ENCODE data around the gene HS1BP3. TPM values are rescaled to one million over a fixed set of nuclear protein-coding genes. Genes with fewer than 3 reads are reported as not detected.

Gene HS1BP3
- total RNA-seq, 1 experiment from 2014 or later = 17.1 TPM

DNA sequence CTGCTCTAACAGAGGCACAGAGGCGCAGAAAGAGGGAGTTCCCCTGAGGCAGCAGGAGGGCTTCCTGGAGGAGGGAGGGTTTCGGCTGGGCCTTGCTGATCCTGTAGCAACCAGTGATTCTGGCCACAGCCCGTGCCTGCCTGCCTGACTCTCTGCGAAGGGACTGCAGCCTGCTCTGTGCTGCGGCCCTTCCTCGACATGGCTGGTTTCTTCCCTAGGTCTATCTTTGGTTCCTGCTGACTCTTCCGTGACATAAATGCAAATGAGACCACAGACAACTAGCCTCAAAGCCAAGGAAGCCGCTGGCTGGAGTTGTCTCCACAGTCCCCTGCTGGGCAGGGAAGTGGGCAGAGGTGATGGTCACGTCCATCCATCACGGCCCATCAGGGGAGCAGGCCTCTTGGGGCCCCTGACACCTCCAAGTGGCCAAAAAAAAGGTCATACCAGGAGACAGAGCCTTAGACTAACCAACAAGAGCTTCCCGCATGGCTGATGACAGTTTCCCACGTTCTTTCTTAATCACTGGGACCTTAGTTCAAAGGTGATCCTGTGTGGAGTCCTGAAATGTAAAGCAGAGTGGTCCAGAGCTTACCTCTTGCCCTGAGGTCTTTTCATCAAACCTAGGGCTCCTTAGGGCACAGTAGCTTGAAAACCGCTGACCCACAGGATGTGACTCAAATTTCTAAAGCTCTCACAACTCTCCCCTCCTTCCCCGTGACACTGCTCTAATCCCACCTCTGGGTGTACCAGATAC is 55.3 kb downstream of the HS1BP3 start (continued):
- no peak for TF ChIP-seq ZFX (IDR thresholded peaks at IDR 0.05)
- no peak for TF ChIP-seq SP1 (IDR thresholded peaks at IDR 0.05; ENCODE audit: low read depth)
- no peak for TF ChIP-seq SIN3A (IDR thresholded peaks at IDR 0.05; ENCODE audit: low read depth)
- TF ChIP-seq POLR2AphosphoS5 (IDR thresholded peaks at IDR 0.05; ENCODE audit: low read depth, low read length) = no peak
- no peak for TF ChIP-seq EGR1 (IDR thresholded peaks at IDR 0.05; ENCODE audit: low read depth)
- TF ChIP-seq RAD21 (IDR thresholded peaks at IDR 0.05; ENCODE audit: low read depth) = no peak
- TF ChIP-seq, protein P1, sequence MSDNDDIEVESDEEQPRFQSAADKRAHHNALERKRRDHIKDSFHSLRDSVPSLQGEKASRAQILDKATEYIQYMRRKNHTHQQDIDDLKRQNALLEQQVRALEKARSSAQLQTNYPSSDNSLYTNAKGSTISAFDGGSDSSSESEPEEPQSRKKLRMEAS (IDR thresholded peaks at IDR 0.05) = peak; percentile 13; the same call in 1 of the 2 replicates

DNA sequence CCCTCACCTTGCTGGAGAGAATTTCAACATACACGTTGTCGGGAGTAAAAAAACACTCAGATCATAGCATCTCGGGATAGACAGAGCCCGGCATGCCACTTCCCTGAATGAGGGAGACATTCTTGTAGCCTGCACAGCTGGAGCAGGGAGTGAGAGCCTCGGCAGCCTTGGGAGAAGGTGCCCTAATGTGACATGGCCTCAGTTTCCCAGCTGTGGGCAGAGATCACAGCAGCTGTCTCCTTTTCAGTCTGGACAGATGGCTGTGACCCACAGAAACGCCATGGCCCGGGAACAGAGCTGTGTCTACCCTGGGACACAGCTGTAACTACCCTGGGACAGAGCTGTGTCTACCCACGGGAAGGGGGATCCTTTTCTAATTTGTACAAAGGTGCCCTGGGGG is 55.9 kb downstream of the HS1BP3 start:
- no peaks in the 10 kb centered on the region for H3K9me3 ChIP-seq (ENCODE audit: control insufficient read depth in 1 of 2, insufficient read depth in 1 of 2, low read depth in 1 of 2, low read length in 2 of 2)
- POLR2A ChIA-PET = interaction anchor here (2.9 kb wide), 1 partner anchor 148 kb away, joined by 17 read pairs; the partner anchor contains the start of gene RHOB
- no peaks in the 10 kb centered on the region for H4K20me1 ChIP-seq (ENCODE audit: insufficient read depth)
- no peaks in the 10 kb centered on the region for H3K9me2 ChIP-seq (ENCODE audit: insufficient read depth)
- no peak overlapping the region for H3K4me3 ChIP-seq (replicated peaks in 1 of 2; ENCODE audit: low read depth in 1 of 2, low read length in 2 of 2)
- no peak for DNase-seq (ENCODE audit: low read depth, low spot score)
- peak overlapping the region; percentile 39 for H3K4me2 ChIP-seq (ENCODE audit: low read length)
- no peak for ATAC-seq
- H3K27me3 ChIP-seq (ENCODE audit: insufficient read depth, low read length) = no peaks in the 10 kb centered on the region
- no peak overlapping the region for H3K9ac ChIP-seq (ENCODE audit: low read length)
- intact Hi-C loops (cut with micrococcal nuclease) = no loop called here
- no TSS peak for BruUV-seq (replicated peaks)
- CTCF ChIA-PET = no interaction called here
- no peaks in the 10 kb centered on the region for H3K36me3 ChIP-seq (ENCODE audit: control insufficient read depth in 1 of 2, insufficient read depth in 2 of 2, low read length in 2 of 2)
- H3K4me1 ChIP-seq (ENCODE audit: control insufficient read depth in 1 of 2, insufficient read depth in 2 of 2, low read length in 2 of 2) = peaks cover 27 to 52% of the 10 kb centered on the region in 2 experiments
- no peak overlapping the region; the same call in 1 of the 2 replicates for H3K27ac ChIP-seq (ENCODE audit: low read depth, low read length)
- H2AFZ ChIP-seq (ENCODE audit: low read depth, low read length, poor library complexity, severe bottlenecking) = no peak overlapping the region
- H3K79me2 ChIP-seq (ENCODE audit: insufficient read depth, low read length) = no peaks in the 10 kb centered on the region
- RAD21 ChIA-PET (ENCODE audit: low non-redundant PET in 1 of 2, low total read pairs in 2 of 2, uncharacterized antibody in 2 of 2, unreplicated experiment in 2 of 2) = no interaction called here
- TF ChIP-seq CBX3 (IDR thresholded peaks at IDR 0.05; ENCODE audit: low read depth) = no peak
- TF ChIP-seq ELF1 (IDR thresholded peaks at IDR 0.05; ENCODE audit: borderline replicate concordance, low read depth) = no peak
- TF ChIP-seq, protein P1 (IDR thresholded peaks at IDR 0.05) = no peak
- no peak for TF ChIP-seq SRF (IDR thresholded peaks at IDR 0.05; ENCODE audit: low read depth)
- no peak for TF ChIP-seq TCF7L2 (IDR thresholded peaks at IDR 0.05; ENCODE audit: borderline replicate concordance, extremely low read depth, insufficient read depth, insufficient read length)
- no peak for TF ChIP-seq CEBPB (IDR thresholded peaks at IDR 0.05; ENCODE audit: low read depth)
- no peak for TF ChIP-seq EZH2phosphoT487 (IDR thresholded peaks at IDR 0.05; ENCODE audit: borderline replicate concordance)
- TF ChIP-seq, protein P2, sequence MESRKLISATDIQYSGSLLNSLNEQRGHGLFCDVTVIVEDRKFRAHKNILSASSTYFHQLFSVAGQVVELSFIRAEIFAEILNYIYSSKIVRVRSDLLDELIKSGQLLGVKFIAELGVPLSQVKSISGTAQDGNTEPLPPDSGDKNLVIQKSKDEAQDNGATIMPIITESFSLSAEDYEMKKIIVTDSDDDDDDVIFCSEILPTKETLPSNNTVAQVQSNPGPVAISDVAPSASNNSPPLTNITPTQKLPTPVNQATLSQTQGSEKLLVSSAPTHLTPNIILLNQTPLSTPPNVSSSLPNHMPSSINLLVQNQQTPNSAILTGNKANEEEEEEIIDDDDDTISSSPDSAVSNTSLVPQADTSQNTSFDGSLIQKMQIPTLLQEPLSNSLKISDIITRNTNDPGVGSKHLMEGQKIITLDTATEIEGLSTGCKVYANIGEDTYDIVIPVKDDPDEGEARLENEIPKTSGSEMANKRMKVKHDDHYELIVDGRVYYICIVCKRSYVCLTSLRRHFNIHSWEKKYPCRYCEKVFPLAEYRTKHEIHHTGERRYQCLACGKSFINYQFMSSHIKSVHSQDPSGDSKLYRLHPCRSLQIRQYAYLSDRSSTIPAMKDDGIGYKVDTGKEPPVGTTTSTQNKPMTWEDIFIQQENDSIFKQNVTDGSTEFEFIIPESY (IDR thresholded peaks at IDR 0.05; ENCODE audit: extremely low read depth, insufficient replicate concordance, low read length) = no peak
- no peak for TF ChIP-seq SIN3A (IDR thresholded peaks at IDR 0.05; ENCODE audit: low read depth)
- TF ChIP-seq FOSL1 (IDR thresholded peaks at IDR 0.05; ENCODE audit: low read depth) = no peak
- no peak for TF ChIP-seq RAD21 (IDR thresholded peaks at IDR 0.05; ENCODE audit: low read depth)
- TF ChIP-seq, protein P3, sequence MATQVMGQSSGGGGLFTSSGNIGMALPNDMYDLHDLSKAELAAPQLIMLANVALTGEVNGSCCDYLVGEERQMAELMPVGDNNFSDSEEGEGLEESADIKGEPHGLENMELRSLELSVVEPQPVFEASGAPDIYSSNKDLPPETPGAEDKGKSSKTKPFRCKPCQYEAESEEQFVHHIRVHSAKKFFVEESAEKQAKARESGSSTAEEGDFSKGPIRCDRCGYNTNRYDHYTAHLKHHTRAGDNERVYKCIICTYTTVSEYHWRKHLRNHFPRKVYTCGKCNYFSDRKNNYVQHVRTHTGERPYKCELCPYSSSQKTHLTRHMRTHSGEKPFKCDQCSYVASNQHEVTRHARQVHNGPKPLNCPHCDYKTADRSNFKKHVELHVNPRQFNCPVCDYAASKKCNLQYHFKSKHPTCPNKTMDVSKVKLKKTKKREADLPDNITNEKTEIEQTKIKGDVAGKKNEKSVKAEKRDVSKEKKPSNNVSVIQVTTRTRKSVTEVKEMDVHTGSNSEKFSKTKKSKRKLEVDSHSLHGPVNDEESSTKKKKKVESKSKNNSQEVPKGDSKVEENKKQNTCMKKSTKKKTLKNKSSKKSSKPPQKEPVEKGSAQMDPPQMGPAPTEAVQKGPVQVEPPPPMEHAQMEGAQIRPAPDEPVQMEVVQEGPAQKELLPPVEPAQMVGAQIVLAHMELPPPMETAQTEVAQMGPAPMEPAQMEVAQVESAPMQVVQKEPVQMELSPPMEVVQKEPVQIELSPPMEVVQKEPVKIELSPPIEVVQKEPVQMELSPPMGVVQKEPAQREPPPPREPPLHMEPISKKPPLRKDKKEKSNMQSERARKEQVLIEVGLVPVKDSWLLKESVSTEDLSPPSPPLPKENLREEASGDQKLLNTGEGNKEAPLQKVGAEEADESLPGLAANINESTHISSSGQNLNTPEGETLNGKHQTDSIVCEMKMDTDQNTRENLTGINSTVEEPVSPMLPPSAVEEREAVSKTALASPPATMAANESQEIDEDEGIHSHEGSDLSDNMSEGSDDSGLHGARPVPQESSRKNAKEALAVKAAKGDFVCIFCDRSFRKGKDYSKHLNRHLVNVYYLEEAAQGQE (IDR thresholded peaks at IDR 0.05; ENCODE audit: low read depth) = no peak
- no peak for TF ChIP-seq SP1 (IDR thresholded peaks at IDR 0.05; ENCODE audit: low read depth)
- no peak for TF ChIP-seq ZNF274 (IDR thresholded peaks at IDR 0.05; ENCODE audit: low read depth, low read length)
- no peak for TF ChIP-seq YY1 (IDR thresholded peaks at IDR 0.05; ENCODE audit: extremely low read depth, insufficient replicate concordance, low read depth, low read length)
- no peak for TF ChIP-seq EGR1 (IDR thresholded peaks at IDR 0.05; ENCODE audit: low read depth)
- no peak for TF ChIP-seq POLR2A (IDR thresholded peaks at IDR 0.05; ENCODE audit: borderline replicate concordance, extremely low read depth, insufficient read depth, insufficient read length)

Measured in HCT116 (cell line).